Measurements from ENCODE around the gene CD3D. TPM values are rescaled to one million over a fixed set of nuclear protein-coding genes. Genes with fewer than 3 reads are reported as not detected.

Gene CD3D
- total RNA-seq, 1 donor from 2014 or later = not detected

GRCh38 chr11:118366287-118366686 lies 23.8 kb upstream of the CD3D start:
- TF ChIP-seq, protein P1, sequence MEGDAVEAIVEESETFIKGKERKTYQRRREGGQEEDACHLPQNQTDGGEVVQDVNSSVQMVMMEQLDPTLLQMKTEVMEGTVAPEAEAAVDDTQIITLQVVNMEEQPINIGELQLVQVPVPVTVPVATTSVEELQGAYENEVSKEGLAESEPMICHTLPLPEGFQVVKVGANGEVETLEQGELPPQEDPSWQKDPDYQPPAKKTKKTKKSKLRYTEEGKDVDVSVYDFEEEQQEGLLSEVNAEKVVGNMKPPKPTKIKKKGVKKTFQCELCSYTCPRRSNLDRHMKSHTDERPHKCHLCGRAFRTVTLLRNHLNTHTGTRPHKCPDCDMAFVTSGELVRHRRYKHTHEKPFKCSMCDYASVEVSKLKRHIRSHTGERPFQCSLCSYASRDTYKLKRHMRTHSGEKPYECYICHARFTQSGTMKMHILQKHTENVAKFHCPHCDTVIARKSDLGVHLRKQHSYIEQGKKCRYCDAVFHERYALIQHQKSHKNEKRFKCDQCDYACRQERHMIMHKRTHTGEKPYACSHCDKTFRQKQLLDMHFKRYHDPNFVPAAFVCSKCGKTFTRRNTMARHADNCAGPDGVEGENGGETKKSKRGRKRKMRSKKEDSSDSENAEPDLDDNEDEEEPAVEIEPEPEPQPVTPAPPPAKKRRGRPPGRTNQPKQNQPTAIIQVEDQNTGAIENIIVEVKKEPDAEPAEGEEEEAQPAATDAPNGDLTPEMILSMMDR (IDR thresholded peaks at IDR 0.05; ENCODE audit: unreplicated experiment) = no peak
- DNase-seq (ENCODE audit: low spot score, unreplicated experiment) = no peak
- Mint-ChIP-seq H3K36me3 (ENCODE audit: insufficient read depth) (peaks cover 22% of the 10 kb centered on the region), H3K27me3 (no peaks in the 10 kb centered on the region), H3K27ac (peak overlapping the region; percentile 80), H3K9me3 (ENCODE audit: low read depth) (no peaks in the 10 kb centered on the region), H3K4me3 (ENCODE audit: low read depth) (no peak overlapping the region), H3K4me1 (ENCODE audit: low read depth) (peaks cover 5% of the 10 kb centered on the region)

DNA sequence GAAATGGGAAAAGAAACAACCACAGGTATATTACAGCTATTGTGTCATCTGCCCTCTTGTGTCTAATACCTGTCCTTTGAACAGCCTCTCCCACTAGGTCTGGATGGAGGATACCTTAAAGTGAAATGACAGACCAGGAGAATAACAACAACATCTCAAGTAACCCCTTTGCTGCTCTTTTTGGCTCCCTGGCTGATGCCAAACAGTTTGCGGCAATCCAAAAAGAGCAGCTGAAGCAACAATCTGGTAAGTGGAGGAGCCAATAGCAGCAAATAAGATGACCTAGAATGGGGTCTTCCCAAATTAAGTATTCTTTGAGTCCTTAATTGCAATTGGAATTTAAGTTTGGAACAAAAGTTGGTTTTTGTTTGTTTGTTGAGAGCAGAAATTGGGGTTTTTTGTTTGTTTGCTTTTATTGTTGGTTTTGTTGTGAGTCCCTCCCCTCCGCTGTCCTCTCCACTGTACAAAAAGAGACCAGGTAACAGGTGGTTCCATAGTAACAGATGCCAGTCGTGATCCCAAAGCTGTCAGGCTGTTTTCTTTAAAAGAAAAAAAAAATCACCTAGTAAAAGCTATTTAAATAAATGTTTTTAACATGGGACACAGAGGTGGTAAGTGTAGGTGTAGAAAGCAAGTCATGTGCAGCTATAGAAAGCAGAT lies 22.6 kb upstream of the CD3D start:
- H3K27ac Mint-ChIP-seq = no peak overlapping the region
- TF ChIP-seq, protein P1 (IDR thresholded peaks at IDR 0.05; ENCODE audit: unreplicated experiment) = no peak
- H3K36me3 Mint-ChIP-seq (ENCODE audit: insufficient read depth) = peaks cover 16% of the 10 kb centered on the region
- peaks cover 10% of the 10 kb centered on the region for H3K4me1 Mint-ChIP-seq (ENCODE audit: low read depth)
- no peaks in the 10 kb centered on the region for H3K9me3 Mint-ChIP-seq (ENCODE audit: low read depth)
- DNase-seq (ENCODE audit: low spot score, unreplicated experiment) = no peak
- no peak overlapping the region for H3K4me3 Mint-ChIP-seq (ENCODE audit: low read depth)
- no peaks in the 10 kb centered on the region for H3K27me3 Mint-ChIP-seq

DNA sequence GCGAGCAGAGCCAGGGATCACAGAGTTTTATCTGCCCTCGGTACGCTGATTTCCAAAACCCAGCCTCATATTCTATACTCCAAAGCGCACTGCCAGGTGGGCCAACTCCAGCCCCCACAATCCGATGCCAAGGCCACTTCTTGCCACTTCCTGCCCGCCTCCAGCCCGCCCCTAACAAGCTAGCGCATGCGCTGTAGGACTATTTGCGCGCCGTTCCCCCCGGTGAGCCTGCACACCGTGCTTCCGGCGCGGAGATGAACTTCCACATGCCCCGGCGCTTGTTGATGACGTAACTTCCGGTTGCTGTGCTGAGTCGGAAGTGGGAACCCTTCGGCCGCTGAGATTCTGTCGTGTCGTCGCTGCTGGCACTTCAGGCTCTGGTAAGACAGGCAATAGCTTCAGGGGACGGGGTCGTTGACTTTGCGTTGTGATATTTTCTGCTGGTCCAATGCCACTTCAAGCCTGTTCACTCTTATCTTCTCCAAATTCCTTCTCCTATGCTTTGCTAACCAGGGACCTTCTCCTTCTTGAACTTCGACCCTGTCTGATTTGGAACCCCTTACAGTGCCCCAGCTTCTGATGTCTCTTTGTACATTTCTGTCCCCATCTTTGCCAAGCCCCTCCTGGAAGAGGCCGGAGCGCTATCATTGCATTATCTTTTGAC lies 16.9 kb upstream of the CD3D start, which contains the start of gene UBE4A:
UBE4A (plus strand) TSS at position 306 of the 664 bp plus-strand sequence. CDS start 5,481 bp downstream, outside the sequence.
- Mint-ChIP-seq H3K4me1 (ENCODE audit: low read depth) (peaks cover 8% of the 10 kb centered on the region), H3K27me3 (peaks cover 15% of the 10 kb centered on the region), H3K4me3 (ENCODE audit: low read depth) (peak within 1 kb of the TSS; percentile 93), H3K27ac (peak within 1 kb of the TSS; percentile 93), H3K36me3 (ENCODE audit: insufficient read depth) (no peaks in the 10 kb centered on the region), H3K9me3 (ENCODE audit: low read depth) (no peaks in the 10 kb centered on the region)
- TF ChIP-seq, protein P1 (IDR thresholded peaks at IDR 0.05; ENCODE audit: unreplicated experiment) = no peak
- peak; percentile 87 for DNase-seq (ENCODE audit: low spot score, unreplicated experiment)

GRCh38 chr11:118358071-118358470 lies 15.6 kb upstream of the CD3D start:
- peaks cover 15% of the 10 kb centered on the region for H3K27me3 Mint-ChIP-seq
- no peak overlapping the region for H3K27ac Mint-ChIP-seq
- H3K36me3 Mint-ChIP-seq (ENCODE audit: insufficient read depth) = no peaks in the 10 kb centered on the region
- DNase-seq (ENCODE audit: low spot score, unreplicated experiment) = no peak
- no peak overlapping the region for H3K4me3 Mint-ChIP-seq (ENCODE audit: low read depth)
- no peaks in the 10 kb centered on the region for H3K9me3 Mint-ChIP-seq (ENCODE audit: low read depth)
- H3K4me1 Mint-ChIP-seq (ENCODE audit: low read depth) = peaks cover 8% of the 10 kb centered on the region
- TF ChIP-seq, protein P1 (IDR thresholded peaks at IDR 0.05; ENCODE audit: unreplicated experiment) = no peak

- H3K4me1 Mint-ChIP-seq (ENCODE audit: low read depth) = no peaks in the 10 kb centered on the region
- no peak overlapping the region for H3K4me3 Mint-ChIP-seq (ENCODE audit: low read depth)
- no peak overlapping the region for H3K27ac Mint-ChIP-seq
- no peaks in the 10 kb centered on the region for H3K9me3 Mint-ChIP-seq (ENCODE audit: low read depth)
- H3K27me3 Mint-ChIP-seq = peaks cover 33% of the 10 kb centered on the region
- no peaks in the 10 kb centered on the region for H3K36me3 Mint-ChIP-seq (ENCODE audit: insufficient read depth)
- TF ChIP-seq, protein P1 (IDR thresholded peaks at IDR 0.05; ENCODE audit: unreplicated experiment) = peak; percentile 65
- DNase-seq (ENCODE audit: low spot score, unreplicated experiment) = no peak
Observed at GRCh38 chr11:118353084-118353710, 10.7 kb upstream of the CD3D start.
